KMS-11 (cell line): ENCODE results near the gene TPM3.
"Not testable (repeated sequence)": the region's sequence is repeated elsewhere in the genome, so short reads cannot be mapped to it uniquely, and the experiment has no call there.

Experiments
- H2AFZ ChIP-seq: fragments of 200-600 bp; sonication (generic); 2 replicates; pipeline ENCODE4 v1.6.1; 2016; ENCODE audit warnings: antibody characterized with exemption, mixed run types, low read depth
- H3K27ac ChIP-seq: fragments of 200-600 bp; sonication (generic); 2 replicates; pipeline ENCODE4 v1.6.1; 2016; ENCODE audit warnings: mild to moderate bottlenecking, mixed run types
- H3K27me3 ChIP-seq: fragments of 200-600 bp; sonication (generic); 2 replicates; pipeline ENCODE4 v1.6.1; 2017; ENCODE audit warnings: mild to moderate bottlenecking, low read depth, mixed run types, moderate library complexity; ENCODE audit not compliant: insufficient read depth
- H3K36me3 ChIP-seq: fragments of 200-600 bp; sonication (generic); 2 replicates; pipeline ENCODE4 v1.6.1; 2017; ENCODE audit warnings: mild to moderate bottlenecking, mixed run types; ENCODE audit not compliant: insufficient read depth
- H3K4me1 ChIP-seq: fragments of 200-600 bp; sonication (generic); 2 replicates; pipeline ENCODE4 v1.6.1; 2016; ENCODE audit warnings: mild to moderate bottlenecking, low read depth, mixed run types; ENCODE audit not compliant: poor library complexity, severe bottlenecking
- H3K4me2 ChIP-seq: fragments of 200-600 bp; sonication (generic); 2 replicates; pipeline ENCODE4 v1.7.0; 2016; ENCODE audit warnings: mild to moderate bottlenecking, mixed run types
- H3K4me3 ChIP-seq: fragments of 200-600 bp; sonication (generic); IDR thresholded peaks from 2 replicates; pipeline ENCODE4 v1.6.1; 2017; ENCODE audit warnings: low read depth, low read length, mixed read lengths; ENCODE audit not compliant: insufficient read depth
- H3K79me2 ChIP-seq: fragments of 200-600 bp; sonication (generic); 2 replicates; pipeline ENCODE4 v1.6.1; 2016; ENCODE audit warnings: low read depth, mixed run types; ENCODE audit not compliant: insufficient read depth
- H3K9ac ChIP-seq: fragments of 200-600 bp; sonication (generic); 2 replicates; pipeline ENCODE4 v1.6.1; 2016; ENCODE audit warnings: mild to moderate bottlenecking, mixed run types
- H4K20me1 ChIP-seq: fragments of 200-600 bp; sonication (generic); 2 replicates; pipeline ENCODE4 v1.6.1; 2016; ENCODE audit warnings: mild to moderate bottlenecking, mixed run types; ENCODE audit not compliant: insufficient read depth
- TF ChIP-seq, protein P1 (sequence below): fragments of 200-600 bp; sonication (generic); conservative IDR thresholded peaks from 2 replicates; pipeline ENCODE4 v1.6.1; 2017; ENCODE audit warnings: low read depth, mild to moderate bottlenecking, antibody characterized with exemption, low read length, moderate library complexity, mixed read lengths

Gene TPM3

DNA sequence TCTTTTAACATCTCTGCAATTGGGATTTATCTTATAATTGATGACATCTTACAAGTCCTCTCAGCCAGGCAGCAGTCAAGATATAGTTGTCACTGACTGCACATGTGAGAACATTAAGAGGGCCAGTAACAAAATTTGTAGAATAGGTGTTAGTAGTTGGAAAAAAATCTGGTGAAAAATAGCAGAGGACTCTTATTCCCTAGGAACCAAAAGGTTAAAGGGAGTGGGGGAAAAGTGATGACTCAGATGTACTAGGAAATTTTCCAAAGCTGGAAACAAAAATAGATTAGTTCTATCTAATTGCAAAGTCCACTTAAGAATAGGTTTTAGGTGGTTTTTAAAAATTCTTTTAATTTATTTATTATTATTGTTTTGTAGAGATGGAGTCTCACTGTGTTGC lies 40.6 kb downstream of the TPM3 start:
- H3K36me3 ChIP-seq: peaks cover 6% of the 10 kb centered on the region; the same call in 1 of the 2 replicates
- H4K20me1 ChIP-seq: no peaks in the 10 kb centered on the region
- H3K9ac ChIP-seq: no peak overlapping the region
- TF ChIP-seq, protein P1, sequence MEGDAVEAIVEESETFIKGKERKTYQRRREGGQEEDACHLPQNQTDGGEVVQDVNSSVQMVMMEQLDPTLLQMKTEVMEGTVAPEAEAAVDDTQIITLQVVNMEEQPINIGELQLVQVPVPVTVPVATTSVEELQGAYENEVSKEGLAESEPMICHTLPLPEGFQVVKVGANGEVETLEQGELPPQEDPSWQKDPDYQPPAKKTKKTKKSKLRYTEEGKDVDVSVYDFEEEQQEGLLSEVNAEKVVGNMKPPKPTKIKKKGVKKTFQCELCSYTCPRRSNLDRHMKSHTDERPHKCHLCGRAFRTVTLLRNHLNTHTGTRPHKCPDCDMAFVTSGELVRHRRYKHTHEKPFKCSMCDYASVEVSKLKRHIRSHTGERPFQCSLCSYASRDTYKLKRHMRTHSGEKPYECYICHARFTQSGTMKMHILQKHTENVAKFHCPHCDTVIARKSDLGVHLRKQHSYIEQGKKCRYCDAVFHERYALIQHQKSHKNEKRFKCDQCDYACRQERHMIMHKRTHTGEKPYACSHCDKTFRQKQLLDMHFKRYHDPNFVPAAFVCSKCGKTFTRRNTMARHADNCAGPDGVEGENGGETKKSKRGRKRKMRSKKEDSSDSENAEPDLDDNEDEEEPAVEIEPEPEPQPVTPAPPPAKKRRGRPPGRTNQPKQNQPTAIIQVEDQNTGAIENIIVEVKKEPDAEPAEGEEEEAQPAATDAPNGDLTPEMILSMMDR: no peak
- H3K79me2 ChIP-seq: no peaks in the 10 kb centered on the region
- no peak overlapping the region for H2AFZ ChIP-seq
- no peak overlapping the region for H3K4me2 ChIP-seq
- H3K27ac ChIP-seq: no peak overlapping the region
- no peaks in the 10 kb centered on the region for H3K27me3 ChIP-seq
- H3K4me1 ChIP-seq: peaks cover under 1% of the 10 kb centered on the region
- no peak overlapping the region for H3K4me3 ChIP-seq

DNA sequence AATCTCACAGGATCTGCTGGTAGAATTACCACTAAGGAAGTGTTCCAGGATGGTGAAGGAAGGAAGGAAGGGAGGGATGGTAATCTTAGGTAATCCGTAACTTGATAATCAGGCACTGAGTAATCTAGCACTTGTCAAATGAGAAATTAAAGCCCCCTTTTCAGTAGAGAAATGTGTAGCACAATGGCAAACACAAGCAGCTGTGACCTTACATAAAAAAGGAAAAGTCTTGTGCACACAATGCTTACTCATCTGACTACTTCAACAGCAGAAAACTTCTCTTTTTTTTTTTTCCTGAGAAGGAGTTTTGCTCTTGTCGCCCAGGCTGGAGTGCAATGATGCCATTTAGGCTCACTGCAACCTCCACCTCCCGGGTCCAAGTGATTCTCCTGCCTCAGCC lies 43.1 kb downstream of the TPM3 start:
- no peak overlapping the region for H2AFZ ChIP-seq
- H3K36me3 ChIP-seq: no peaks in the 10 kb centered on the region
- H3K9ac ChIP-seq: no peak overlapping the region

DNA sequence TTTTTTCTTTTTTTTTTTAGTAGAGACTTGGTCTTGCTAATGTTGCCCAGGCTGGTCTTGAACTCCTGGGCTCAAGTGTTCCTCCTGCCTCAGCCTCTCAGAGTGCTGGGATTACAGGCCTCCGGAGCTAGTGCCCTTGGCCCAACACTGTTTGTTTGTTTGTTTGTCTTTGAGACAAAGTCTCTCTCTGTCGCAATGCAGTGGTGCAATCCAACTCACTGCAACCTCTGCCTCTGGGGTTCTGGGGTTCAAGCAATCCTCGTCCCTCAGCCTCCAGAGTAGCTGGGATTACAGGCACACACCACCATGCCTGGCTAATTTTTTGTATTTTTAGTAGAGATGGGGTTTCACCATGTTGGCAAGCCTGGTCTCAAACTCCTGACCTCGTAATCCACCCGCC lies 44.4 kb downstream of the TPM3 start:
- not testable (repeated sequence) for H3K9ac ChIP-seq, H3K79me2 ChIP-seq, H2AFZ ChIP-seq, H3K4me3 ChIP-seq, H4K20me1 ChIP-seq, H3K36me3 ChIP-seq, H3K4me1 ChIP-seq, H3K4me2 ChIP-seq, H3K27ac ChIP-seq, H3K27me3 ChIP-seq

More for the DNA sequence above, 43.1 kb downstream of the TPM3 start:
- Histone ChIP-seq H3K79me2 (no peaks in the 10 kb centered on the region), H4K20me1 (no peaks in the 10 kb centered on the region), H3K4me3 (no peak overlapping the region), H3K4me1 (no peaks in the 10 kb centered on the region), H3K4me2 (no peak overlapping the region), H3K27ac (no peak overlapping the region), H3K27me3 (no peaks in the 10 kb centered on the region)
- TF ChIP-seq, protein P1: no peak

DNA sequence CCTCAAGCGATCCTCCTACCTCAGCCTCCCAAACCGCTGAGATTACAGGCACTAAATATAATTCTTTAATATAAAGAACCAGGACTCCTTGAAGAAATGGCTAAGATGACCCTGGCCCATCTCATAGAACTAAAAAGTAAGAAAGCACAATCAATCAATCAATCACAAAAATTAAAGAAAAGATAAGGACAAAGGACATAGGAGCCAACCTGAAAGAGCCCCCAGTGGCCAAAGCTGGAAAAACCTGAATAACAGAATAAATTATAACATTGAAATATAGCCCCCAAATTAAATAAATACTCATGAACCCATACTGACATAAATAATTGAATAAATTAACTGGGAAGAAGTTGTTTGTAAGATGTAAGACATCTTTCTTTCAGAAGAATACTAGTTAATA lies 45.9 kb downstream of the TPM3 start:
- Histone ChIP-seq H3K4me2 (no peak overlapping the region), H4K20me1 (no peaks in the 10 kb centered on the region), H2AFZ (no peak overlapping the region), H3K79me2 (no peaks in the 10 kb centered on the region), H3K36me3 (no peaks in the 10 kb centered on the region), H3K27ac (no peak overlapping the region), H3K4me1 (no peaks in the 10 kb centered on the region), H3K4me3 (no peak overlapping the region), H3K27me3 (no peaks in the 10 kb centered on the region), H3K9ac (no peak overlapping the region)
- TF ChIP-seq, protein P1: peak; percentile 88

DNA sequence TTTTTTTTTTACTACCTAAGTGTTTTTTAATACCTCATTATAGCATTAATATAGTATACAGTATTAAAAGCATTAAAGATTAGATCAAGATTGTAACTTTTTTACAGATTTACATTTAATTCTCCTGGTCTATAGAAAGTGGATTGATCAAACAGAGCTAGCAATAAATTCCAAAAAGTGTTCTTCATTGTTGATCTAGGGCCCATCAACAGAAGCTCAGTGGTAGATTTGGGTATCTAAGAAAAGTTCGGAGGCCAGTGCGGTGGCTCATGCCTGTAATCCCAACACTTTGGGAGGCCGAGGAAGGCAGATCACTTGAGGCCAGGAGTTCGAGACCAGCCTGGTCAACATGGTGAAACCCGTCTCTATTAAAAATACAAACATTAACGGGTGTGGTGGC lies 49.5 kb downstream of the TPM3 start:
- Histone ChIP-seq H3K4me1 (no peaks in the 10 kb centered on the region), H3K27ac (no peak overlapping the region), H3K4me3 (no peak overlapping the region), H3K4me2 (no peak overlapping the region), H3K79me2 (no peaks in the 10 kb centered on the region), H3K27me3 (no peaks in the 10 kb centered on the region), H3K9ac (no peak overlapping the region), H3K36me3 (no peaks in the 10 kb centered on the region), H4K20me1 (no peaks in the 10 kb centered on the region), H2AFZ (no peak overlapping the region)
- TF ChIP-seq, protein P1: no peak
